Gastroesophageal sphincter (tissue), 3 donors: ENCODE results near the gene MCOLN2.

Experiments used
- EP300 ChIP-seq: sonication (generic); formaldehyde crosslinking; IDR thresholded peaks from one replicate; pipeline ENCODE4 v1.6.1; 2017; ENCODE audit warnings: antibody characterized with exemption, mild to moderate bottlenecking
- POLR2AphosphoS5 ChIP-seq: sonication (generic); formaldehyde crosslinking; IDR thresholded peaks from one replicate; pipeline ENCODE4 v1.6.1; 2017; ENCODE audit warnings: antibody characterized with exemption
- TF ChIP-seq, protein P1 (sequence below), 4 experiments: fragments of 200-600 bp in 2 of 4; fragments of 450-650 bp in 2 of 4; sonication (generic) in 1 of 4; IDR thresholded peaks; one replicate each; pipeline ENCODE4 v1.5.1; 2017 to 2019; ENCODE audit warnings: antibody characterized with exemption in 4 of 4, mild to moderate bottlenecking in 2 of 4, moderate library complexity in 2 of 4

DNA sequence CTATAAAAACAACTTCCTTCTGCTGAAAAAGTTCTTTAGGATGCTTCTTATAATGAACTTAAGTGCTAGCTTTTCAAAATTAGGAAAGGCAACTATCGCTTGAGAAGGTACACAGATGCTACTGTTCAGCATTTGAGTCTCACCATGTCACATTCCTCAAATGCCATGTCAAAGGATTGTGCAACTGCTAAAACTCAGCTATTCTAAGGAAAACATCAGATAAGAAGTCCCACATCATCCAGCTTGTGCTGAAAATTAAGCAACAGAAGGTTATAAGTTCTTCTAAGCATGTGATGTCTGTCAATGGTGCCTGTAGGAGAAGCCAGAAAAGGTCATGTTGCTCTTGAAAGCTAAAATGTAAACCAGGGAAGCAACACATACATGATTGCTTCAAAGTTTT lies 36.5 kb downstream of the MCOLN2 start:
- TF ChIP-seq POLR2AphosphoS5 (no peak), EP300 (no peak)
- TF ChIP-seq, protein P1, sequence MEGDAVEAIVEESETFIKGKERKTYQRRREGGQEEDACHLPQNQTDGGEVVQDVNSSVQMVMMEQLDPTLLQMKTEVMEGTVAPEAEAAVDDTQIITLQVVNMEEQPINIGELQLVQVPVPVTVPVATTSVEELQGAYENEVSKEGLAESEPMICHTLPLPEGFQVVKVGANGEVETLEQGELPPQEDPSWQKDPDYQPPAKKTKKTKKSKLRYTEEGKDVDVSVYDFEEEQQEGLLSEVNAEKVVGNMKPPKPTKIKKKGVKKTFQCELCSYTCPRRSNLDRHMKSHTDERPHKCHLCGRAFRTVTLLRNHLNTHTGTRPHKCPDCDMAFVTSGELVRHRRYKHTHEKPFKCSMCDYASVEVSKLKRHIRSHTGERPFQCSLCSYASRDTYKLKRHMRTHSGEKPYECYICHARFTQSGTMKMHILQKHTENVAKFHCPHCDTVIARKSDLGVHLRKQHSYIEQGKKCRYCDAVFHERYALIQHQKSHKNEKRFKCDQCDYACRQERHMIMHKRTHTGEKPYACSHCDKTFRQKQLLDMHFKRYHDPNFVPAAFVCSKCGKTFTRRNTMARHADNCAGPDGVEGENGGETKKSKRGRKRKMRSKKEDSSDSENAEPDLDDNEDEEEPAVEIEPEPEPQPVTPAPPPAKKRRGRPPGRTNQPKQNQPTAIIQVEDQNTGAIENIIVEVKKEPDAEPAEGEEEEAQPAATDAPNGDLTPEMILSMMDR (IDR thresholded peaks at IDR 0.05): no peak
